ENCODE results near the gene IGFBP1. TPM values are rescaled to one million over a fixed set of nuclear protein-coding genes. Genes with fewer than 3 reads are reported as not detected.

Gene IGFBP1
- total and polyA plus RNA-seq, 2 of the 13 experiments (the other 11 are each of a cell fraction or from before 2014, with no cell fraction given): 5.4 to 885 TPM

- peak; percentile 95; the same call in 1 of the 2 replicates for TF ChIP-seq HNF1B (CRISPR knock-in tag; IDR thresholded peaks at IDR 0.05)
- TF ChIP-seq ZNF878 (CRISPR knock-in tag; IDR thresholded peaks at IDR 0.05): peak; percentile 95
- peak; percentile 97 for TF ChIP-seq DNMT3B (CRISPR knock-in tag; conservative IDR thresholded peaks at IDR 0.05)
- TF ChIP-seq JDP2 (CRISPR knock-in tag; IDR thresholded peaks at IDR 0.05; ENCODE audit: borderline replicate concordance): peak; percentile 90; the same call in 1 of the 2 replicates
- TF ChIP-seq SP4 (CRISPR knock-in tag; IDR thresholded peaks at IDR 0.05): peak; percentile 58; the same call in 1 of the 2 replicates
- TF ChIP-seq NR2C2 (CRISPR knock-in tag; IDR thresholded peaks at IDR 0.05; ENCODE audit: borderline replicate concordance): peak; percentile 87
- no peak for TF ChIP-seq THAP9 (CRISPR knock-in tag; IDR thresholded peaks at IDR 0.05; ENCODE audit: borderline replicate concordance)
- no peak for TF ChIP-seq MXD3 (CRISPR knock-in tag; IDR thresholded peaks at IDR 0.05)
- TF ChIP-seq POLR2AphosphoS2 (IDR thresholded peaks at IDR 0.05; ENCODE audit: low read depth, low read length): no peak
- TF ChIP-seq ZNF605 (CRISPR knock-in tag; IDR thresholded peaks at IDR 0.05): peak; percentile 91
- peak; percentile 65; the same call in 1 of the 2 replicates for TF ChIP-seq ZNF691 (CRISPR knock-in tag; IDR thresholded peaks at IDR 0.05; ENCODE audit: borderline replicate concordance, low read depth)
- no peak for TF ChIP-seq ZNF138 (CRISPR knock-in tag; IDR thresholded peaks at IDR 0.05; ENCODE audit: low read depth)
- TF ChIP-seq HMG20B (CRISPR knock-in tag; conservative IDR thresholded peaks at IDR 0.05): peak; percentile 85
- TF ChIP-seq ZNF431 (CRISPR knock-in tag; IDR thresholded peaks at IDR 0.05; ENCODE audit: borderline replicate concordance, low read depth): no peak; the same call in 1 of the 2 replicates
- TF ChIP-seq ATAD3A (CRISPR knock-in tag; IDR thresholded peaks at IDR 0.05): no peak
- TF ChIP-seq SETDB1 (CRISPR knock-in tag; IDR thresholded peaks at IDR 0.05; ENCODE audit: borderline replicate concordance): no peak
- no peak; the same call in 1 of the 2 replicates for TF ChIP-seq ZBTB34 (CRISPR knock-in tag; IDR thresholded peaks at IDR 0.05)
- TF ChIP-seq ZBTB46 (CRISPR knock-in tag; IDR thresholded peaks at IDR 0.05; ENCODE audit: borderline replicate concordance): peak; percentile 47; the same call in 1 of the 2 replicates
- TF ChIP-seq KLF15 (CRISPR knock-in tag; IDR thresholded peaks at IDR 0.05; ENCODE audit: borderline replicate concordance): no peak
Observed at GRCh38 chr7:45881759-45882464, 6.4 kb upstream of the IGFBP1 start (continued).

Data from HepG2 (cell line).